Endodermal cell (in vitro differentiated cells): ENCODE measurements around the gene SLC47A1. TPM values are rescaled to one million over a fixed set of nuclear protein-coding genes. Genes with fewer than 3 reads are reported as not detected.

Source experiments
- DNase-seq: peaks from one replicate; pipeline ENCODE4 v3.0.0-alpha.2; 2017
- H3K27ac ChIP-seq: 2 replicates; pipeline ENCODE4 v1.5.1; 2013; ENCODE audit warnings: mild to moderate bottlenecking, low read depth, low read length, moderate library complexity
- H3K27me3 ChIP-seq: 2 replicates; pipeline ENCODE4 v1.6.1; 2013; ENCODE audit warnings: mild to moderate bottlenecking, low read length, moderate library complexity; ENCODE audit not compliant: insufficient read depth, control insufficient read depth, poor library complexity, severe bottlenecking
- H3K36me3 ChIP-seq: 2 replicates; pipeline ENCODE4 v1.7.0; 2013; ENCODE audit warnings: mild to moderate bottlenecking, low read length, moderate library complexity; ENCODE audit not compliant: control insufficient read depth, insufficient read depth
- H3K4me1 ChIP-seq: one replicate; pipeline ENCODE4 v1.7.0; 2013; ENCODE audit warnings: low read length; ENCODE audit not compliant: control insufficient read depth, insufficient read depth
- H3K4me3 ChIP-seq: 2 replicates; pipeline ENCODE4 v1.5.1; 2013; ENCODE audit warnings: mild to moderate bottlenecking, low read length, moderate library complexity
- H3K9ac ChIP-seq: 2 replicates; pipeline ENCODE4 v1.6.1; 2013; ENCODE audit warnings: mild to moderate bottlenecking, low read length, moderate library complexity; ENCODE audit not compliant: poor library complexity, severe bottlenecking; ENCODE audit errors: extremely low read depth
- H3K9me3 ChIP-seq: 2 replicates; pipeline ENCODE4 v1.6.1; 2013; ENCODE audit warnings: mild to moderate bottlenecking, low read length, moderate library complexity; ENCODE audit not compliant: control insufficient read depth
- H3K27ac Mint-ChIP-seq: 2 replicates; pipeline ENCODE4 v1.8.0; 2020; ENCODE audit warnings: mixed read lengths
- H3K27me3 Mint-ChIP-seq: 2 replicates; pipeline ENCODE4 v1.8.0; 2021; ENCODE audit warnings: mild to moderate bottlenecking, mixed read lengths; ENCODE audit not compliant: insufficient read depth
- H3K36me3 Mint-ChIP-seq: 2 replicates; pipeline ENCODE4 v1.8.0; 2020; ENCODE audit warnings: low read depth, mixed read lengths
- H3K4me1 Mint-ChIP-seq: 2 replicates; pipeline ENCODE4 v1.8.0; 2020; ENCODE audit warnings: mixed read lengths
- H3K4me3 Mint-ChIP-seq: 2 replicates; pipeline ENCODE4 v1.8.0; 2020; ENCODE audit warnings: mild to moderate bottlenecking, moderate library complexity, mixed read lengths
- H3K9me3 Mint-ChIP-seq: 2 replicates; pipeline ENCODE4 v1.8.0; 2020; ENCODE audit warnings: mild to moderate bottlenecking, mixed read lengths
- CTCF ChIP-seq: fragments of 200-600 bp; sonication (generic); conservative IDR thresholded peaks from 2 replicates; pipeline ENCODE4 v1.5.0; 2021; ENCODE audit warnings: antibody characterized with exemption, mild to moderate bottlenecking
- WGBS, 2 experiments: methylation state at CpG; one replicate each; pipeline versions ENCODE4 v1.1.5 to v1.1.7; 2013; ENCODE audit warnings: missing lambda C conversion rate in 2 of 2, mixed read lengths in 1 of 2; ENCODE audit not compliant: insufficient coverage in 1 of 2, insufficient read length in 1 of 2; 5-methylcytosine and 5-hydroxymethylcytosine counted together
- total RNA-seq, 2 donors: library from RNA; stranded (reverse); fragmentation: NEBNext Ultra II Directional in 1 of 2; extraction: Animal tissue kit (Norgen Biotek cat#: 25700) in 1 of 2; gene quantifications; 2 replicates in 1 of 2; 3 replicates in 1 of 2; pipeline ENCODE4 v1.2.1, GENCODE V29; 2021

The SLC47A1 gene
- total RNA-seq, 2 donors from 2014 or later: 2.5 to 3.1 TPM

- H3K27me3 Mint-ChIP-seq: peaks cover 2% of the 10 kb centered on the region
- Histone ChIP-seq H3K9me3 (no peaks in the 10 kb centered on the region), H3K4me1 (no peaks in the 10 kb centered on the region), H3K27me3 (no peaks in the 10 kb centered on the region), H3K4me3 (no peak overlapping the region), H3K9ac (no peak overlapping the region), H3K36me3 (no peaks in the 10 kb centered on the region), H3K27ac (no peak overlapping the region)
- no peaks in the 10 kb centered on the region for H3K4me1 Mint-ChIP-seq
- 87 to 92% methylated on average over 16 to 23 of the region's 23 CpGs for WGBS, 2 experiments
- H3K4me3 Mint-ChIP-seq: no peak overlapping the region
- no peaks in the 10 kb centered on the region for H3K9me3 Mint-ChIP-seq
- H3K36me3 Mint-ChIP-seq: no peaks in the 10 kb centered on the region
- H3K27ac Mint-ChIP-seq: no peak overlapping the region
- TF ChIP-seq CTCF: peak; percentile 46
- DNase-seq: no peak
These were observed 33.8 kb downstream of the SLC47A1 start for GRCh38 chr17:19567216-19568015.

DNA sequence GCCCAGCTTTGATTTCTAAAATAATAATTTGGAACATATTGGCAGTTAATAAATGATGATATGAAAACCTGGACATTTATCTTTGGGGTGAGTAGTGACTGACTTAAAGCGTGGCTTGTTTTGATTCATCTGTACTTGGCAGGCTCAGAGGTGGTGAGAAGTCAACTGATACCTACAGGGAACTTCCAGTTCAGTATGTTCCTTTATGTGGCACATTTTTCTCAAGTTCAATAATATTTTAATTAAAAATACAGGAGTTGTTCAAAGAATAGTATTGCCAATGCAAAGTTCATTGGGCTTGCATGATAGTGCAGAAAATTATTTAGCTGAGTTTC, 34.3 kb downstream of the SLC47A1 start:
- 90 to 100% methylated on average over 1 of the region's 1 CpG for WGBS, 2 experiments
- no peak overlapping the region for H3K27ac ChIP-seq
- Mint-ChIP-seq H3K27ac (no peak overlapping the region), H3K27me3 (peaks cover 2% of the 10 kb centered on the region), H3K9me3 (no peaks in the 10 kb centered on the region), H3K4me1 (peaks cover under 1% of the 10 kb centered on the region), H3K4me3 (no peak overlapping the region), H3K36me3 (no peaks in the 10 kb centered on the region)
- H3K36me3 ChIP-seq: no peaks in the 10 kb centered on the region
- DNase-seq: no peak
- H3K9me3 ChIP-seq: no peaks in the 10 kb centered on the region
- no peaks in the 10 kb centered on the region for H3K4me1 ChIP-seq
- peak; percentile 7 for TF ChIP-seq CTCF
- no peak overlapping the region for H3K9ac ChIP-seq
- no peaks in the 10 kb centered on the region for H3K27me3 ChIP-seq
- no peak overlapping the region for H3K4me3 ChIP-seq

- Mint-ChIP-seq H3K4me3 (no peak overlapping the region), H3K9me3 (no peaks in the 10 kb centered on the region), H3K27ac (no peak overlapping the region), H3K36me3 (no peaks in the 10 kb centered on the region), H3K4me1 (peaks cover 3% of the 10 kb centered on the region), H3K27me3 (peaks cover 2% of the 10 kb centered on the region)
- 93 to 100% methylated on average over 2 to 3 of the region's 3 CpGs for WGBS, 2 experiments
- no peak for TF ChIP-seq CTCF
- no peaks in the 10 kb centered on the region for H3K9me3 ChIP-seq
- H3K4me1 ChIP-seq: no peaks in the 10 kb centered on the region
- no peaks in the 10 kb centered on the region for H3K27me3 ChIP-seq
- no peak overlapping the region for H3K4me3 ChIP-seq
- no peak overlapping the region for H3K9ac ChIP-seq
- no peak for DNase-seq
- H3K36me3 ChIP-seq: no peaks in the 10 kb centered on the region
- no peak overlapping the region for H3K27ac ChIP-seq
These were observed 36.3 kb downstream of the SLC47A1 start for GRCh38 chr17:19569785-19570543.
